Esophagus muscularis mucosa (tissue), 4 donors: Measurements from ENCODE around the gene PLEKHA6. TPM values are rescaled to one million over a fixed set of nuclear protein-coding genes. Genes with fewer than 3 reads are reported as not detected.
"Not testable (repeated sequence)": the region's sequence is repeated elsewhere in the genome, so short reads cannot be mapped to it uniquely, and the experiment has no call there.

Experiments
- DNase-seq: peaks from one replicate; pipeline ENCODE4 v3.0.0-alpha.2; 2017; ENCODE audit errors: extremely low spot score
- H3K27ac ChIP-seq, 4 donors: fragments of 200-600 bp; sonication (generic); replicated peaks in 1 of 4; 1 replicate in 3 of 4; 2 replicates in 1 of 4; pipeline ENCODE4 v1.5.1; 2016 to 2019; ENCODE audit warnings: mild to moderate bottlenecking in 1 of 4
- H3K27me3 ChIP-seq, 4 donors: fragments of 200-600 bp; sonication (generic); one replicate each; pipeline versions ENCODE4 v1.5.1 to v1.6.0; 2016 to 2019
- H3K36me3 ChIP-seq, 4 donors: fragments of 200-600 bp; sonication (generic); one replicate each; pipeline ENCODE4 v1.5.1; 2016 to 2019
- H3K4me1 ChIP-seq, 4 donors: fragments of 200-600 bp; sonication (generic); one replicate each; pipeline ENCODE4 v1.5.1; 2016 to 2019
- H3K4me3 ChIP-seq, 4 donors: fragments of 200-600 bp; sonication (generic); 1 replicate in 2 of 4; 2 replicates in 2 of 4; pipeline ENCODE4 v1.5.1; 2016 to 2019; ENCODE audit warnings: mild to moderate bottlenecking in 4 of 4, moderate library complexity in 1 of 4
- H3K9me3 ChIP-seq, 4 donors: fragments of 200-600 bp; sonication (generic); 1 replicate in 3 of 4; 2 replicates in 1 of 4; pipeline ENCODE4 v1.5.1; 2016 to 2019
- EP300 ChIP-seq: sonication (generic); formaldehyde crosslinking; IDR thresholded peaks from one replicate; pipeline ENCODE4 v1.6.1; 2017; ENCODE audit warnings: antibody characterized with exemption
- POLR2A ChIP-seq: fragments of 450-650 bp; IDR thresholded peaks from one replicate; pipeline ENCODE4 v1.6.1; 2017; ENCODE audit warnings: antibody characterized with exemption, moderate library complexity, mild to moderate bottlenecking, low read depth
- POLR2AphosphoS5 ChIP-seq, 2 donors: sonication (generic); formaldehyde crosslinking; IDR thresholded peaks; one replicate each; pipeline ENCODE4 v1.6.1; 2017; ENCODE audit warnings: antibody characterized with exemption in 2 of 2
- WGBS: methylation state at CpG from one replicate; pipeline ENCODE4 v1.1.5; 2018; 5-methylcytosine and 5-hydroxymethylcytosine counted together
- intact Hi-C: fragments of 100-400 bp; cut with DNase I; formaldehyde crosslinking; loops from one replicate; pipeline ENCODE4 v1.15.1; 2023
- total RNA-seq, 4 donors: library from RNA; depleted of rRNA; stranded (reverse); fragments of >200 nt; gene quantifications; one replicate each; pipeline versions ENCODE4 v1.1.0 to v1.2.1, GENCODE V29; 2016
- TF ChIP-seq, protein P1 (sequence below), 3 experiments: fragments of 200-600 bp in 2 of 3; fragments of 450-650 bp in 1 of 3; sonication (generic) in 2 of 3; IDR thresholded peaks; one replicate each; pipeline ENCODE4 v1.5.1; 2017 to 2019; ENCODE audit warnings: antibody characterized with exemption in 3 of 3, mild to moderate bottlenecking in 2 of 3, moderate library complexity in 1 of 3

PLEKHA6 gene
- total RNA-seq, 4 donors from 2014 or later = 11.9 to 22.4 (median 15.9) TPM

DNA sequence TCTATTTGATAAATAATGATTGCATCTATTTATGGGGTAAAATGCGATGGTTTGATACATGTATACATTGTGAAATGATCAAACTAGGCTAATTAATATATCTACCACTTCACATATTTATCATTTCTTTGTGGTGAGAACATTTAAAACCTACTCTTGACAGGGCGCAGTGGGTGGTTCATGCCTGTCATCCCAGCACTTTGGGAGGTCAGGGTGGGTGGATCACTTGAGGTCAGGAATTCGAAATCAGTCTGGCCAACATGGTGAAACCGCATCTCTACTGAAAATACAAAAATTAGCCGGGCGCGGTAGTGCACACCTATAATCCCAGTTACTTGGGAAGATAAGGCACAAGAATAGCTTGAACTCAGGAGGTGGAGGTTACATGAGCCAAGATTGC lies 25.3 kb downstream of the PLEKHA6 start:
- H3K27ac ChIP-seq = no peak overlapping the region
- peaks cover 5 to 30% (median 17%) of the 10 kb centered on the region in 4 donors for H3K4me1 ChIP-seq
- TF ChIP-seq, protein P1, sequence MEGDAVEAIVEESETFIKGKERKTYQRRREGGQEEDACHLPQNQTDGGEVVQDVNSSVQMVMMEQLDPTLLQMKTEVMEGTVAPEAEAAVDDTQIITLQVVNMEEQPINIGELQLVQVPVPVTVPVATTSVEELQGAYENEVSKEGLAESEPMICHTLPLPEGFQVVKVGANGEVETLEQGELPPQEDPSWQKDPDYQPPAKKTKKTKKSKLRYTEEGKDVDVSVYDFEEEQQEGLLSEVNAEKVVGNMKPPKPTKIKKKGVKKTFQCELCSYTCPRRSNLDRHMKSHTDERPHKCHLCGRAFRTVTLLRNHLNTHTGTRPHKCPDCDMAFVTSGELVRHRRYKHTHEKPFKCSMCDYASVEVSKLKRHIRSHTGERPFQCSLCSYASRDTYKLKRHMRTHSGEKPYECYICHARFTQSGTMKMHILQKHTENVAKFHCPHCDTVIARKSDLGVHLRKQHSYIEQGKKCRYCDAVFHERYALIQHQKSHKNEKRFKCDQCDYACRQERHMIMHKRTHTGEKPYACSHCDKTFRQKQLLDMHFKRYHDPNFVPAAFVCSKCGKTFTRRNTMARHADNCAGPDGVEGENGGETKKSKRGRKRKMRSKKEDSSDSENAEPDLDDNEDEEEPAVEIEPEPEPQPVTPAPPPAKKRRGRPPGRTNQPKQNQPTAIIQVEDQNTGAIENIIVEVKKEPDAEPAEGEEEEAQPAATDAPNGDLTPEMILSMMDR (IDR thresholded peaks at IDR 0.05) = no peak
- TF ChIP-seq POLR2A (no peak), POLR2AphosphoS5 (IDR thresholded peaks at IDR 0.05) (no peak), EP300 (no peak)
- 97% methylated on average over 7 of the region's 7 CpGs for WGBS
- no peak for DNase-seq
- intact Hi-C loops = no loop called here
- no peaks in the 10 kb centered on the region for H3K9me3 ChIP-seq
- peaks cover 0 to 73% (median 0%) of the 10 kb centered on the region in 4 donors for H3K27me3 ChIP-seq
- no peaks in the 10 kb centered on the region for H3K36me3 ChIP-seq
- no peak overlapping the region for H3K4me3 ChIP-seq

DNA sequence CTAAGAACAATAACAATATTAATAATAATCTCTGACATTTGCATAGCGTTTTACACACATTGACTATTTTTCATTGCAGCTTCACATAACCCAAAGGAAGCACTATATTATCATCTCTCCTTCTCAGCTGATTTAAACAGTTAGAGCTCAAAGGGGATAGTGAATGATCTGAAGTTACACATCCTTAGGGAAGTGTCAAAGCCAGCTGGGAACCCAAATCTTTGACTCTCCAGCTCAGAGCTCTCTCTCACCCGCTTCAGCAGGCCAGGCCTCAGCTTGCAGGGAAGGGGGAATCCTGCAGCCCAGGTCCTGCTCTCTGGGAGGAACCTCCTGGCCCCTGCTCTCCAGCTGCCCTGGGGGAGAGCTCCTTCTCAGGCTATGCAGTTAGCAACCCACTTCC lies 26.3 kb downstream of the PLEKHA6 start:
- Histone ChIP-seq H3K27me3 (peaks cover 0 to 83% (median 0%) of the 10 kb centered on the region in 4 donors), H3K9me3 (no peaks in the 10 kb centered on the region), H3K4me3 (no peak overlapping the region), H3K4me1 (peaks cover 3 to 20% (median 8%) of the 10 kb centered on the region in 4 donors), H3K36me3 (no peaks in the 10 kb centered on the region), H3K27ac (no peak overlapping the region)
- DNase-seq = no peak
- 70% methylated on average over 2 of the region's 2 CpGs for WGBS
- no peak for TF ChIP-seq EP300
- intact Hi-C loops = no loop called here

DNA sequence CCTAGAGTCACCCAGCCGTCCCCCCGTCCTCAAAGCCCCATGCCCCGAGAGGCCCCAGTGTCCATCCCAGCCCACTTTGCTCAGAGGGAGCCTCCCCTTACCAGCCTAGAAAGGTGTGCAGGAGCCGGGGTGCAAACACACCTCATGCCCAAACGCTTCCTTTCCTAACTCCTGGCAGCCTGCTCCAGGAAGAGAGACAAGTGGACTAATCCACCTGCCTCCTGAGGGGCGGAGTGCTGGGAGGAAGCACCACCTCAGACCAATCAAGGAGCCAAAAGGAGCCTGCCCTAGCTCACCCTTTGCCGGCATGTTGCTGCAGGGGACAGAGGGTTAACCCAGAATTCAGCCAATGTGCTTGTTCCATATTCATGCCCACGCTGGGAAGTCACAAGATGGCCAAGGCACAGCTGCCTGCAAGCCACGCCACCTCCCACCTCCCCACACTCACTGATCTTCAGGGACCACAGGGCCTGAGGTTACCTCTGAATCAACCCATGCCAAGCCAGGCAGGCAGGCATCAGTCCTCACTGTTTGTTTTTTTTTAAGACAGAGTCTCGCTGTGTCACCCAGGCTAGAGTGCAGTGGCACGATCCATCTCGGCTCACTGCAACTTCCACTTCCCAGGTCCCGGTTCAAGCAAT lies 27.8 kb downstream of the PLEKHA6 start:
- Histone ChIP-seq H3K27me3 (peaks cover 0 to 94% (median 0%) of the 10 kb centered on the region in 4 donors), H3K4me3 (no peak overlapping the region), H3K9me3 (no peaks in the 10 kb centered on the region), H3K36me3 (no peaks in the 10 kb centered on the region), H3K4me1 (peaks cover 0 to 16% (median 7%) of the 10 kb centered on the region in 4 donors), H3K27ac (no peak overlapping the region)
- 97% methylated on average over 12 of the region's 13 CpGs for WGBS
- intact Hi-C loops = no loop called here
- TF ChIP-seq EP300 (no peak), POLR2AphosphoS5 (IDR thresholded peaks at IDR 0.05) (no peak), POLR2A (no peak)
- TF ChIP-seq, protein P1 (IDR thresholded peaks at IDR 0.05) = no peak
- no peak for DNase-seq

DNA sequence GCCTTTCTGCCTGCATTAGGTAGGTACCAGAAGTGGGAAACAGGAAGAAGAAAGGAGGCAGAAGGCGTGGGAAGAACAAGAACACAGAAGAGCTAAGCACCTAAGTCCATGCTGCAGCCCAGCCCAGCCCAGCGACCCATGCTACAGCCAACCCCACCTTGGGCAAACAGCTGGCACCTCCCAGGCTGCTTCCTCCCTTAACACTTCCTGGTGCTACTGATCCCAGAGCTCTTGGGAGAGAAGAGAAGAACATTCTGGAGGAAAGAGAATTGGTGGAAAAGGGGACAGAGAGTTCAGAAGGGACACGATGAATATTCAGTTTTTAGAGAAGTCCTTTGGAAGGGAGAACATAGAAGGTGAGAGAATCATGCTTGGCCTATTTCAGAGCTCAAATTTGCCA lies 28.5 kb downstream of the PLEKHA6 start:
- intact Hi-C loops = no loop called here
- peaks cover 0 to 90% (median 0%) of the 10 kb centered on the region in 4 donors for H3K27me3 ChIP-seq
- TF ChIP-seq EP300 (no peak), POLR2A (no peak), POLR2AphosphoS5 (IDR thresholded peaks at IDR 0.05) (no peak)
- TF ChIP-seq, protein P1 (IDR thresholded peaks at IDR 0.05) = no peak
- no peak overlapping the region for H3K4me3 ChIP-seq
- H3K36me3 ChIP-seq = no peaks in the 10 kb centered on the region
- H3K27ac ChIP-seq = no peak overlapping the region
- no peak for DNase-seq
- H3K4me1 ChIP-seq = peaks cover 0 to 16% (median 7%) of the 10 kb centered on the region in 4 donors
- H3K9me3 ChIP-seq = no peaks in the 10 kb centered on the region
- WGBS = 89% methylated on average over 3 of the region's 3 CpGs

DNA sequence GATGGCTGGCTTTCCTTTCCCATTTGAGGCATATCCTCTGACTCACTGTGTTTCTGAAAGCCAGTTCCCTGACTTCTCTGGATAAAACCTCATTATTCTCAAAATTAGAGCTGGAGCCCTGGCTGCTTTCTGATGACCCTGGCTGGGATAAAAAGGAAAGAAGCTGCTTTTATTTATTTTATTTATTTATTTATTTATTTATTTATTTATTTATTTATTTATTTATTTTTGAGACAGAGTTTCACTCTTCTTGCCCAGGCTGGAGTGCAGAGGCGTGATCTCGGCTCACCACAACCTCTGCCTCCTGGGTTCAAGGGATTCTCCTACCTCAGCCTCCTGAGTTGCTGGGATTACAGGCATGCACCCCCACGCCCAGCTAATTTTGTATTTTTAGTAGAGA lies 31.9 kb downstream of the PLEKHA6 start:
- H3K27ac ChIP-seq, H3K4me3 ChIP-seq, H3K4me1 ChIP-seq, intact Hi-C loops, DNase-seq, H3K36me3 ChIP-seq, H3K9me3 ChIP-seq: not testable (repeated sequence)
- WGBS = 93% methylated on average over 3 of the region's 3 CpGs
- peaks cover 0 to 64% (median 0%) of the 10 kb centered on the region in 4 donors for H3K27me3 ChIP-seq

DNA sequence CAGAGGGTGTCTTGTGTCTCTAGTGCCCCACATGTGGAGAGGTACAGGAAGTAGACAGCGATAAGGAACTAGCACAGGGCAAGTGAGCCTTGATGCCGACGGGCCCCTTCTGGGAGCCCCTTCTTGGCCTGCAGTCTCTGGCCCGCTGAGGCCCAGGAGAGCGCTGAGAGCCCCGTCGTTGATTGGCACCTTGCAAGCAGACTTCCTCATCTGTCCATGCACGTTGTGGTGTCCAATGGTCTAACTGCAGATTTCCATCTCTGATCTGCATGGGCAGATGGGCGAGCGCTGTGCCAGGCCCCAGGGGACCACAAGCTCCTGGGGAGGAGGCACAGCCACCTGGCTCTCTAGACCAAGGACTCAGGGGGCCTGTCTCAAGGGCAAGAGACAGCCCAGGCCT lies 32.4 kb downstream of the PLEKHA6 start:
- TF ChIP-seq, protein P1 (IDR thresholded peaks at IDR 0.05) = no peak
- TF ChIP-seq POLR2A = no peak
- no peak for TF ChIP-seq POLR2AphosphoS5 (IDR thresholded peaks at IDR 0.05)
- TF ChIP-seq EP300 = no peak
- Histone ChIP-seq H3K27ac (no peak overlapping the region), H3K4me3 (no peak overlapping the region), H3K27me3 (peaks cover 0 to 59% (median 0%) of the 10 kb centered on the region in 4 donors), H3K36me3 (no peaks in the 10 kb centered on the region), H3K9me3 (no peaks in the 10 kb centered on the region), H3K4me1 (peaks cover 0 to 3% (median 0%) of the 10 kb centered on the region in 4 donors)
- WGBS = 89% methylated on average over 10 of the region's 10 CpGs
- intact Hi-C loops = no loop called here
- no peak for DNase-seq
